ENCODE data around the gene LACRT.

The LACRT gene

GRCh38 chr12:54603173-54603814 is 31.4 kb downstream of the LACRT start:
- H4K20me1 ChIP-seq (ENCODE audit: insufficient read depth, low read length): no peaks in the 10 kb centered on the region
- H3K27me3 ChIP-seq (ENCODE audit: insufficient read depth, low read length, poor library complexity): no peaks in the 10 kb centered on the region
- H3K79me2 ChIP-seq (ENCODE audit: insufficient read depth, low read length): no peaks in the 10 kb centered on the region
- no peaks in the 10 kb centered on the region for H3K36me3 ChIP-seq (ENCODE audit: insufficient read depth, low read length)
- ATAC-seq (ENCODE audit: insufficient read depth, low read depth) (peak; percentile 99), DNase-seq (peak; percentile 79)
- TF ChIP-seq EZH2 (IDR thresholded peaks at IDR 0.05; ENCODE audit: borderline replicate concordance, low read depth, low read length, severe bottlenecking) (no peak), CTCF (IDR thresholded peaks at IDR 0.05; ENCODE audit: borderline replicate concordance, extremely low read depth, low read length, poor library complexity, severe bottlenecking) (peak; percentile 92)
- no peak overlapping the region for H3K4me2 ChIP-seq (ENCODE audit: insufficient read depth, low read length)
- H3K9ac ChIP-seq (ENCODE audit: low read depth, low read length): no peak overlapping the region
- no peaks in the 10 kb centered on the region for H3K9me3 ChIP-seq (ENCODE audit: insufficient read depth, low read length, severe bottlenecking)
- no peaks in the 10 kb centered on the region for H3K4me1 ChIP-seq (ENCODE audit: insufficient read depth, low read length)
- no peak overlapping the region for H2AFZ ChIP-seq (ENCODE audit: low read depth, low read length)
- H3K4me3 ChIP-seq (ENCODE audit: low read depth in 1 of 2, low read length in 2 of 2): no peak overlapping the region
- H3K27ac ChIP-seq (ENCODE audit: low read length): no peak overlapping the region

- no peaks in the 10 kb centered on the region for H3K79me2 ChIP-seq (ENCODE audit: insufficient read depth, low read length)
- ATAC-seq (ENCODE audit: insufficient read depth, low read depth): no peak
- H3K4me2 ChIP-seq (ENCODE audit: insufficient read depth, low read length): no peak overlapping the region
- no peak for DNase-seq
- no peaks in the 10 kb centered on the region for H3K9me3 ChIP-seq (ENCODE audit: insufficient read depth, low read length, severe bottlenecking)
- TF ChIP-seq EZH2 (IDR thresholded peaks at IDR 0.05; ENCODE audit: borderline replicate concordance, low read depth, low read length, severe bottlenecking): no peak
- no peak for TF ChIP-seq CTCF (IDR thresholded peaks at IDR 0.05; ENCODE audit: borderline replicate concordance, extremely low read depth, low read length, poor library complexity, severe bottlenecking)
- no peak overlapping the region for H3K9ac ChIP-seq (ENCODE audit: low read depth, low read length)
- H3K27me3 ChIP-seq (ENCODE audit: insufficient read depth, low read length, poor library complexity): no peaks in the 10 kb centered on the region
- H3K36me3 ChIP-seq (ENCODE audit: insufficient read depth, low read length): no peaks in the 10 kb centered on the region
- H2AFZ ChIP-seq (ENCODE audit: low read depth, low read length): no peak overlapping the region
- H4K20me1 ChIP-seq (ENCODE audit: insufficient read depth, low read length): no peaks in the 10 kb centered on the region
- H3K27ac ChIP-seq (ENCODE audit: low read length): no peak overlapping the region
- no peak overlapping the region for H3K4me3 ChIP-seq (ENCODE audit: low read depth in 1 of 2, low read length in 2 of 2)
- no peaks in the 10 kb centered on the region for H3K4me1 ChIP-seq (ENCODE audit: insufficient read depth, low read length)
These were observed 32.0 kb downstream of the LACRT start for GRCh38 chr12:54602661-54603060.

- no peak for DNase-seq
- ATAC-seq (ENCODE audit: insufficient read depth, low read depth): no peak
- no peak overlapping the region for H2AFZ ChIP-seq (ENCODE audit: low read depth, low read length)
- H3K9ac ChIP-seq (ENCODE audit: low read depth, low read length): no peak overlapping the region
- H3K4me3 ChIP-seq (ENCODE audit: low read depth in 1 of 2, low read length in 2 of 2): no peak overlapping the region
- H3K9me3 ChIP-seq (ENCODE audit: insufficient read depth, low read length, severe bottlenecking): no peaks in the 10 kb centered on the region
- no peak overlapping the region for H3K27ac ChIP-seq (ENCODE audit: low read length)
- TF ChIP-seq CTCF (IDR thresholded peaks at IDR 0.05; ENCODE audit: borderline replicate concordance, extremely low read depth, low read length, poor library complexity, severe bottlenecking) (no peak), EZH2 (IDR thresholded peaks at IDR 0.05; ENCODE audit: borderline replicate concordance, low read depth, low read length, severe bottlenecking) (no peak)
- H3K4me1 ChIP-seq (ENCODE audit: insufficient read depth, low read length): no peaks in the 10 kb centered on the region
- H3K36me3 ChIP-seq (ENCODE audit: insufficient read depth, low read length): no peaks in the 10 kb centered on the region
- H4K20me1 ChIP-seq (ENCODE audit: insufficient read depth, low read length): no peaks in the 10 kb centered on the region
- H3K79me2 ChIP-seq (ENCODE audit: insufficient read depth, low read length): no peaks in the 10 kb centered on the region
- no peaks in the 10 kb centered on the region for H3K27me3 ChIP-seq (ENCODE audit: insufficient read depth, low read length, poor library complexity)
- no peak overlapping the region for H3K4me2 ChIP-seq (ENCODE audit: insufficient read depth, low read length)
These were observed 32.9 kb downstream of the LACRT start for GRCh38 chr12:54601841-54602240.

Data from DND-41 (cell line).